Smooth muscle cell (in vitro differentiated cells): ENCODE data around the gene ROS1. TPM values are rescaled to one million over a fixed set of nuclear protein-coding genes. Genes with fewer than 3 reads are reported as not detected.

Source experiments
- DNase-seq: peaks from one replicate; lab custom pipeline; 2025; ENCODE audit not compliant: unreplicated experiment; lab: John Stamatoyannopoulos, UW
- H2AFZ ChIP-seq: fragments of 200-600 bp; sonication (generic); 2 replicates; pipeline ENCODE4 v1.6.0; 2016; ENCODE audit warnings: antibody characterized with exemption, low read depth, mild to moderate bottlenecking
- H3F3A ChIP-seq: fragments of 200-600 bp; sonication (generic); 2 replicates; pipeline ENCODE4 v1.6.0; 2017; ENCODE audit warnings: antibody characterized with exemption, low read depth
- H3K27ac ChIP-seq: fragments of 200-600 bp; sonication (generic); 2 replicates; pipeline ENCODE4 v1.5.1; 2016; ENCODE audit warnings: low read depth, mild to moderate bottlenecking
- H3K27me3 ChIP-seq: fragments of 200-600 bp; sonication (generic); 2 replicates; pipeline ENCODE4 v1.6.1; 2016; ENCODE audit warnings: low read depth, mild to moderate bottlenecking
- H3K36me3 ChIP-seq: fragments of 200-600 bp; sonication (generic); 2 replicates; pipeline ENCODE4 v1.5.1; 2016; ENCODE audit warnings: low read depth
- H3K4me1 ChIP-seq: fragments of 200-600 bp; sonication (generic); 2 replicates; pipeline ENCODE4 v1.5.1; 2016; ENCODE audit warnings: low read depth
- H3K4me2 ChIP-seq: fragments of 200-600 bp; sonication (generic); 2 replicates; pipeline ENCODE4 v1.6.0; 2016; ENCODE audit warnings: mild to moderate bottlenecking
- H3K4me3 ChIP-seq: fragments of 200-600 bp; sonication (generic); 2 replicates; pipeline ENCODE4 v1.5.1; 2016; ENCODE audit warnings: mild to moderate bottlenecking
- H3K79me2 ChIP-seq: fragments of 200-600 bp; sonication (generic); 2 replicates; pipeline ENCODE4 v1.6.0; 2016; ENCODE audit warnings: low read depth, mild to moderate bottlenecking
- H3K9ac ChIP-seq: fragments of 200-600 bp; sonication (generic); 2 replicates; pipeline ENCODE4 v1.6.0; 2016; ENCODE audit warnings: low read depth
- H3K9me3 ChIP-seq: fragments of 200-600 bp; sonication (generic); replicated peaks from 2 replicates; pipeline ENCODE4 v1.5.1; 2016; ENCODE audit warnings: low read depth
- H4K20me1 ChIP-seq: fragments of 200-600 bp; sonication (generic); 2 replicates; pipeline ENCODE4 v1.6.0; 2016; ENCODE audit warnings: low read depth
- CTCF ChIP-seq: fragments of 200-600 bp; sonication (generic); IDR thresholded peaks from 2 replicates; pipeline ENCODE4 v1.5.1; 2017; ENCODE audit warnings: borderline replicate concordance, mild to moderate bottlenecking, antibody characterized with exemption; ENCODE audit not compliant: insufficient read depth, poor library complexity, severe bottlenecking
- WGBS: methylation state at CpG from one replicate; pipeline ENCODE4 v1.1.7; 2016; ENCODE audit warnings: low lambda C conversion rate; 5-methylcytosine and 5-hydroxymethylcytosine counted together
- polyA plus RNA-seq: library from polyadenylated mRNA; unstranded; fragments of >200 nt; fragmentation: Nextera tagmentation; extraction: Ambion mirVana; gene quantifications from 2 replicates; pipeline ENCODE4 v1.2.1, GENCODE V29; 2016
- total RNA-seq: library from RNA; depleted of rRNA; stranded (reverse); fragments of >200 nt; gene quantifications from 2 replicates; pipeline ENCODE4 v1.2.3, GENCODE V29; 2014

The ROS1 gene
- total and polyA plus RNA-seq, 2 experiments from 2014 or later, result 0.03 to 0.09 TPM

GRCh38 chr6:117409420-117409819 is 16.3 kb downstream of the ROS1 start:
- H4K20me1 ChIP-seq, result no peaks in the 10 kb centered on the region
- no peak for TF ChIP-seq CTCF
- H3K4me1 ChIP-seq, result no peaks in the 10 kb centered on the region
- WGBS, result 82% methylated on average over 11 of the region's 11 CpGs
- H3K36me3 ChIP-seq, result no peaks in the 10 kb centered on the region
- no peaks in the 10 kb centered on the region for H3K27me3 ChIP-seq
- H3K4me2 ChIP-seq, result no peak overlapping the region
- no peaks in the 10 kb centered on the region for H3F3A ChIP-seq
- no peaks in the 10 kb centered on the region for H3K79me2 ChIP-seq
- no peak overlapping the region for H3K9ac ChIP-seq
- no peak overlapping the region for H3K27ac ChIP-seq
- H3K9me3 ChIP-seq, result no peaks in the 10 kb centered on the region
- DNase-seq, result no peak
- no peak overlapping the region for H2AFZ ChIP-seq
- no peak overlapping the region for H3K4me3 ChIP-seq

GRCh38 chr6:117404548-117404947 is 21.2 kb downstream of the ROS1 start:
- Histone ChIP-seq H2AFZ (no peak overlapping the region), H3K4me2 (no peak overlapping the region), H3K9me3 (no peaks in the 10 kb centered on the region), H3K4me1 (no peaks in the 10 kb centered on the region), H3K27ac (no peak overlapping the region), H3K4me3 (no peak overlapping the region), H3K27me3 (no peaks in the 10 kb centered on the region), H3K36me3 (no peaks in the 10 kb centered on the region), H3F3A (no peaks in the 10 kb centered on the region), H4K20me1 (no peaks in the 10 kb centered on the region), H3K79me2 (no peaks in the 10 kb centered on the region), H3K9ac (no peak overlapping the region)
- peak; percentile 10 for TF ChIP-seq CTCF
- 18% methylated on average over 1 of the region's 1 CpG for WGBS
- no peak for DNase-seq

GRCh38 chr6:117401799-117402198 is 23.9 kb downstream of the ROS1 start:
- H3K4me1 ChIP-seq, result no peaks in the 10 kb centered on the region
- H4K20me1 ChIP-seq, result no peaks in the 10 kb centered on the region
- no peak overlapping the region for H3K9ac ChIP-seq
- no peaks in the 10 kb centered on the region for H3K9me3 ChIP-seq
- H3K4me3 ChIP-seq, result no peak overlapping the region
- no peak overlapping the region for H3K27ac ChIP-seq
- TF ChIP-seq CTCF, result no peak
- no peaks in the 10 kb centered on the region for H3K36me3 ChIP-seq
- 98% methylated on average over 2 of the region's 2 CpGs for WGBS
- no peaks in the 10 kb centered on the region for H3K27me3 ChIP-seq
- H3F3A ChIP-seq, result no peaks in the 10 kb centered on the region
- DNase-seq, result no peak
- no peak overlapping the region for H2AFZ ChIP-seq
- no peak overlapping the region for H3K4me2 ChIP-seq
- no peaks in the 10 kb centered on the region for H3K79me2 ChIP-seq

GRCh38 chr6:117399924-117400323 is 25.8 kb downstream of the ROS1 start:
- DNase-seq, result no peak
- WGBS, result 84% methylated on average over 1 of the region's 1 CpG
- Histone ChIP-seq H3K9ac (no peak overlapping the region), H2AFZ (no peak overlapping the region), H3K27ac (no peak overlapping the region), H3K4me2 (no peak overlapping the region), H3K36me3 (no peaks in the 10 kb centered on the region), H3K79me2 (no peaks in the 10 kb centered on the region), H4K20me1 (no peaks in the 10 kb centered on the region), H3F3A (no peaks in the 10 kb centered on the region), H3K4me3 (no peak overlapping the region), H3K9me3 (no peaks in the 10 kb centered on the region), H3K4me1 (no peaks in the 10 kb centered on the region), H3K27me3 (no peaks in the 10 kb centered on the region)
- TF ChIP-seq CTCF, result peak; percentile 35
